CD14-positive monocyte (primary cell): ENCODE measurements around the gene HSPB1. TPM values are rescaled to one million over a fixed set of nuclear protein-coding genes. Genes with fewer than 3 reads are reported as not detected.

Source experiments
- DNase-seq, 3 donors: peaks; one replicate each; pipeline ENCODE4 v3.0.0-alpha.2; 2011 to 2022
- H2AFZ ChIP-seq: 2 replicates; pipeline ENCODE4 v1.6.0; 2012; ENCODE audit warnings: mild to moderate bottlenecking, low read depth, low read length, inconsistent platforms; ENCODE audit not compliant: insufficient read depth, poor library complexity, severe bottlenecking
- H3K27ac ChIP-seq, 2 donors: 1 replicate in 1 of 2; 2 replicates in 1 of 2; pipeline ENCODE4 v1.5.1; 2012 to 2013; ENCODE audit warnings: low read length in 2 of 2, control low read depth in 1 of 2, inconsistent platforms in 1 of 2, low read depth in 1 of 2, mild to moderate bottlenecking in 1 of 2
- H3K27me3 ChIP-seq, 2 donors: one replicate each; pipeline versions ENCODE4 v1.6.0 to v1.6.1; 2011 to 2013; ENCODE audit warnings: low read length in 2 of 2; ENCODE audit not compliant: control insufficient read depth in 2 of 2, insufficient read depth in 2 of 2
- H3K36me3 ChIP-seq, 2 donors: replicated peaks in 1 of 2; 1 replicate in 1 of 2; 2 replicates in 1 of 2; pipeline versions ENCODE4 v1.5.1 to v1.6.1; 2012 to 2013; ENCODE audit warnings: low read length in 2 of 2, control low read depth in 1 of 2, inconsistent platforms in 1 of 2, mild to moderate bottlenecking in 1 of 2; ENCODE audit not compliant: insufficient read depth in 2 of 2, control insufficient read depth in 1 of 2
- H3K4me1 ChIP-seq, 2 donors: 1 replicate in 1 of 2; 2 replicates in 1 of 2; pipeline versions ENCODE4 v1.5.1 to v1.6.1; 2012 to 2013; ENCODE audit warnings: low read length in 2 of 2, control low read depth in 1 of 2, inconsistent platforms in 1 of 2, mild to moderate bottlenecking in 1 of 2, moderate library complexity in 1 of 2; ENCODE audit not compliant: insufficient read depth in 2 of 2, control insufficient read depth in 1 of 2
- H3K4me2 ChIP-seq: replicated peaks from 2 replicates; pipeline ENCODE3; 2012; ENCODE audit warnings: low read length, moderate library complexity, mild to moderate bottlenecking; ENCODE audit not compliant: poor library complexity, severe bottlenecking; ENCODE audit errors: extremely low read depth
- H3K4me3 ChIP-seq, 3 experiments: fragments of 200-600 bp in 1 of 3; sonication (generic) in 1 of 3; replicated peaks in 1 of 3; 1 replicate in 2 of 3; 2 replicates in 1 of 3; pipeline ENCODE4 v1.5.1; 2011 to 2013; ENCODE audit warnings: low read length in 3 of 3, mild to moderate bottlenecking in 3 of 3, control low read depth in 2 of 3, low read depth in 2 of 3, inconsistent platforms in 1 of 3, moderate library complexity in 1 of 3
- H3K79me2 ChIP-seq: 2 replicates; pipeline ENCODE4 v1.6.0; 2012; ENCODE audit warnings: mild to moderate bottlenecking, control low read depth, inconsistent platforms, low read length, moderate library complexity; ENCODE audit not compliant: insufficient read depth
- H3K9ac ChIP-seq: 2 replicates; pipeline ENCODE4 v1.6.0; 2017; ENCODE audit warnings: low read length, mild to moderate bottlenecking; ENCODE audit not compliant: insufficient read depth, poor library complexity, severe bottlenecking
- H3K9me3 ChIP-seq, 2 donors: replicated peaks in 1 of 2; 1 replicate in 1 of 2; 2 replicates in 1 of 2; pipeline versions ENCODE4 v1.5.1 to v1.6.1; 2012 to 2013; ENCODE audit warnings: low read length in 2 of 2, control low read depth in 1 of 2; ENCODE audit not compliant: control insufficient read depth in 1 of 2, insufficient read depth in 1 of 2
- H4K20me1 ChIP-seq: 2 replicates; pipeline ENCODE4 v1.6.0; 2012; ENCODE audit warnings: mild to moderate bottlenecking, low read length, control low read depth, moderate library complexity; ENCODE audit not compliant: insufficient read depth
- H3K27ac Mint-ChIP-seq, 7 donors: one replicate each; pipeline ENCODE4 v1.8.0; 2020; ENCODE audit warnings: mild to moderate bottlenecking in 7 of 7, mixed read lengths in 7 of 7, moderate library complexity in 6 of 7, inconsistent platforms in 2 of 7
- H3K27me3 Mint-ChIP-seq, 3 donors: one replicate each; pipeline ENCODE4 v1.8.0; 2021 to 2022; ENCODE audit warnings: low read depth in 3 of 3, mild to moderate bottlenecking in 3 of 3, mixed read lengths in 3 of 3, moderate library complexity in 3 of 3, inconsistent platforms in 1 of 3
- H3K36me3 Mint-ChIP-seq, 2 donors: one replicate each; pipeline ENCODE4 v1.8.0; 2020; ENCODE audit warnings: mixed read lengths in 2 of 2, inconsistent platforms in 1 of 2, mild to moderate bottlenecking in 1 of 2
- H3K4me1 Mint-ChIP-seq: one replicate; pipeline ENCODE4 v1.8.0; 2020; ENCODE audit warnings: mild to moderate bottlenecking, mixed read lengths
- H3K4me3 Mint-ChIP-seq, 2 donors: one replicate each; pipeline ENCODE4 v1.8.0; 2020; ENCODE audit warnings: mild to moderate bottlenecking in 2 of 2, mixed read lengths in 2 of 2, moderate library complexity in 1 of 2
- H3K9me3 Mint-ChIP-seq, 7 donors: one replicate each; pipeline ENCODE4 v1.8.0; 2020 to 2022; ENCODE audit warnings: mixed read lengths in 7 of 7, mild to moderate bottlenecking in 6 of 7, moderate library complexity in 6 of 7, inconsistent platforms in 2 of 7
- CTCF ChIP-seq: fragments of 200-600 bp; IDR thresholded peaks from one replicate; pipeline ENCODE4 v1.8.0; 2022; ENCODE audit warnings: antibody characterized with exemption, mild to moderate bottlenecking
- WGBS: methylation state at CpG from one replicate; pipeline ENCODE4 v1.1.5; 2013; ENCODE audit warnings: missing lambda C conversion rate; ENCODE audit not compliant: insufficient coverage; 5-methylcytosine and 5-hydroxymethylcytosine counted together
- intact Hi-C, 2 donors: fragments of 100-400 bp; cut with micrococcal nuclease; formaldehyde crosslinking; loops; one replicate each; pipeline versions ENCODE4 v1.15.0 to v1.15.1; 2023
- polyA plus RNA-seq, 3 donors: library from polyadenylated mRNA; depleted of rRNA in 1 of 3; unstranded in 2 of 3; stranded (reverse) in 1 of 3; fragments of 300-500 nt in 2 of 3; fragments of >200 nt in 1 of 3; fragmentation: Illumina TruSeq in 2 of 3; gene quantifications; 1 replicate in 2 of 3; 2 replicates in 1 of 3; pipeline ENCODE4 v1.2.3, GENCODE V29; 2012 to 2021

The HSPB1 gene
- polyA plus RNA-seq, 3 donors, result 8.3 to 20.7 (median 8.9) TPM

GRCh38 chr7:76301000-76301399 is 1.5 kb upstream of the HSPB1 start:
- peaks cover 0 to 7% of the 10 kb centered on the region in 2 donors for H3K27me3 ChIP-seq
- H3K4me3 ChIP-seq, result no peak overlapping the region
- no peak overlapping the region for H2AFZ ChIP-seq
- Mint-ChIP-seq H3K27me3 (peaks cover 5 to 23% (median 14%) of the 10 kb centered on the region in 3 donors), H3K36me3 (no peaks in the 10 kb centered on the region), H3K4me1 (peaks cover 18% of the 10 kb centered on the region), H3K27ac (no peak overlapping the region), H3K4me3 (no peak overlapping the region), H3K9me3 (peaks cover 0 to 1% (median 0%) of the 10 kb centered on the region in 7 donors)
- no peaks in the 10 kb centered on the region for H4K20me1 ChIP-seq
- 100% methylated on average over 1 of the region's 3 CpGs for WGBS
- DNase-seq, result no peak
- H3K27ac ChIP-seq, result no peak overlapping the region
- no peak for TF ChIP-seq CTCF
- H3K36me3 ChIP-seq, result no peaks in the 10 kb centered on the region
- H3K4me2 ChIP-seq, result no peak overlapping the region
- no peak overlapping the region for H3K9ac ChIP-seq
- H3K4me1 ChIP-seq, result peaks cover 21 to 24% of the 10 kb centered on the region in 2 donors
- intact Hi-C loops, result no loop called here
- H3K79me2 ChIP-seq, result no peaks in the 10 kb centered on the region
- no peaks in the 10 kb centered on the region for H3K9me3 ChIP-seq

GRCh38 chr7:76303202-76304147 is 1.0 kb downstream of the HSPB1 start:
- no peaks in the 10 kb centered on the region for H3K79me2 ChIP-seq
- Mint-ChIP-seq H3K27me3 (peaks cover 5 to 21% (median 8%) of the 10 kb centered on the region in 3 donors), H3K4me3 (peak overlapping the region; percentile 92 to 95), H3K4me1 (peaks cover 15% of the 10 kb centered on the region), H3K9me3 (no peaks in the 10 kb centered on the region), H3K36me3 (no peaks in the 10 kb centered on the region), H3K27ac (peak overlapping the region in 4 of 7 donors; percentile 45 to 83 (median 61))
- intact Hi-C loops, result no loop called here
- H3K27me3 ChIP-seq, result peaks cover 0 to 7% of the 10 kb centered on the region in 2 donors
- peaks cover 21 to 23% of the 10 kb centered on the region in 2 donors for H3K4me1 ChIP-seq
- no peaks in the 10 kb centered on the region for H3K9me3 ChIP-seq
- no peaks in the 10 kb centered on the region for H4K20me1 ChIP-seq
- peak; percentile 59 to 78 (median 74) for DNase-seq
- peak overlapping the region in 1 of 2 donors; percentile 45 for H3K27ac ChIP-seq
- 0% methylated on average over 36 of the region's 56 CpGs for WGBS
- H3K4me2 ChIP-seq, result peak overlapping the region; percentile 96
- peak overlapping the region; percentile 49 to 85 (median 73) for H3K4me3 ChIP-seq
- no peak for TF ChIP-seq CTCF
- H3K36me3 ChIP-seq, result no peaks in the 10 kb centered on the region
- H2AFZ ChIP-seq, result peak overlapping the region; percentile 92
- peak overlapping the region; percentile 66 for H3K9ac ChIP-seq
